HG03095 (cell line): Measurements from ENCODE around the gene MMP17.

Experiments
- ATAC-seq: cut with Tn5 transposase; IDR thresholded peaks from one replicate; pipeline ENCODE4 v1.9.1; 2021; ENCODE audit warnings: moderate library complexity; ENCODE audit not compliant: unreplicated experiment

Gene MMP17

GRCh38 chr12:131829791-131830334 lies 1.7 kb downstream of the MMP17 start:
- ATAC-seq: no peak

DNA sequence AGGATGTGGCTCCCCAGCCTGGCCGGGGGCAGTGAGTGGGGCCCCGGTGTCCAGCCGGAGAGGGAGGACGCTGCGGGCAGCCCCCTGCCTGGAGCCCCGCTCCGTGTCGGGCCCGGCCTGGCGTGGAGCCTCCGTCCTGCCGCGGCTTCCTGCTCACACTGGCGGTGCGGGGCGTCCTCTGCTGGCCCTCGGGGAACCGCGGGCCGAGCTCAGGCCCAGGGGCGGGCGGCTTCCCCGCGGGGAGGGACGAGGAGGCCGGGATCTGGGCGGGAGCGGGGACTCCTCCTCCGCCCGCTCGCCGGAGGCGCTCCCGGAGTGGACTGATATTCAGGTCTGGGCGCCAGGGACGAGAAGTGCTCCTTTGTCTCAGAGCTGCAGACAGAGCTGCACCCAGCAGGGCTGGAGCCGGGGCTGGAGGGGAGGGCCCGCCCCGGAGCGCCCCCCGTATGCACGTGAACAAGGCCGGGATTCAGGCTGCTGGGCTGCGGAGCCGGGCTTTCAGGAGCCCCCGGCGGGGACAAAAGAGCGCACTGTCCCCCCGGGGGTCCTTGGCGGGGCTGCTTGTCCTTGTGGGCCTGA lies 2.2 kb downstream of the MMP17 start:
- no peak for ATAC-seq

DNA sequence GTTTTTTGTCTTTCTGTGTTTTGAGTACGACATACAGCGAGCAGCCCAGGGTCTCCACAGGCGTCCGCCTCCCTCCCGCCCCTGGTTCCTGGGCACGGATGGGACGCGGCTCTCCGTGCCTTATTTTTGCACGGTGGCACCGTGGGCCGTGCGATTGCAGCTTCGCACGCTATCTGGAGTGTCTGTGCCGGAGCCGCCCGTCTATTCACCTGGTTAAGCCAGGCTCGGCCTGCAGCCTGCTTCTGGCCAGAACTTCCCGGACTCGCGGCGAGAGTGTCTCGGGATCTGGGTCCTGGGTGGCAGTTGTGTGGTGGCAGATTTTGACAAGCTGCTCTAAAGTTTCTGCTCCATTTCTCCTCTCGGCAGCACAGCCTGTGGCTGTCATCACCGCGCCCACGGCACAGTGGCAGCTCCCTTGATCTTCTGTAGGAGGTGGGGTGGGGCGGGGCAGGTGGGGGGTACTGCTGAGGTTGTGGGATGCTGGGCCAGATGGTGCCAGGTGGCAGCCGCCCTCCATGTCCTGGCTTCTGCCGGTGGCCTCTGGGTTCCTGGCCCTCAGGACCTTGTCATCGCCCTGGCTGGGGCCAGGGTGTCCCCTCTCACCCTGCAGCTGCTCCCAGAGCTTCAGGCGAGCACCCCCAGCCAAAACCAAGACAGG lies 2.9 kb downstream of the MMP17 start:
- no peak for ATAC-seq

DNA sequence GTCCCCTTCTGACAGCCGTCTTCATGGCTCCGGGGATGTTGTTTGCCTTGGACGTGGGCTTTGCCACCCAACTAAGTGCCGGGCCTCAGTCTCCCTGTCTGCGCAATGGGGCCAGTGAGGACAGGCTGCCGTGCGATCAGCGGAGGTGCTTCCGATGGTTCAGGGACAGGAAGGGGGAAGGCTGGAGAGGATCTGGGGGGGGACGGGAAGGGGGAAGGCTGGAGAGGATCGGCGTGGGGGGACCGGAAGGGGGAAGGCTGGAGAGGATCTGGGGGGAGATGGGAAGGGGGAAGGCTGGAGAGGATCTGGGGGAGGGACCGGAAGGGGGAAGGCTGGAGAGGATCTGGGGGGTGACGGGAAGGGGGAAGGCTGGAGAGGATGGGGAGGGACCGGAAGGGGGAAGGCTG lies 3.4 kb downstream of the MMP17 start:
- no peak for ATAC-seq

DNA sequence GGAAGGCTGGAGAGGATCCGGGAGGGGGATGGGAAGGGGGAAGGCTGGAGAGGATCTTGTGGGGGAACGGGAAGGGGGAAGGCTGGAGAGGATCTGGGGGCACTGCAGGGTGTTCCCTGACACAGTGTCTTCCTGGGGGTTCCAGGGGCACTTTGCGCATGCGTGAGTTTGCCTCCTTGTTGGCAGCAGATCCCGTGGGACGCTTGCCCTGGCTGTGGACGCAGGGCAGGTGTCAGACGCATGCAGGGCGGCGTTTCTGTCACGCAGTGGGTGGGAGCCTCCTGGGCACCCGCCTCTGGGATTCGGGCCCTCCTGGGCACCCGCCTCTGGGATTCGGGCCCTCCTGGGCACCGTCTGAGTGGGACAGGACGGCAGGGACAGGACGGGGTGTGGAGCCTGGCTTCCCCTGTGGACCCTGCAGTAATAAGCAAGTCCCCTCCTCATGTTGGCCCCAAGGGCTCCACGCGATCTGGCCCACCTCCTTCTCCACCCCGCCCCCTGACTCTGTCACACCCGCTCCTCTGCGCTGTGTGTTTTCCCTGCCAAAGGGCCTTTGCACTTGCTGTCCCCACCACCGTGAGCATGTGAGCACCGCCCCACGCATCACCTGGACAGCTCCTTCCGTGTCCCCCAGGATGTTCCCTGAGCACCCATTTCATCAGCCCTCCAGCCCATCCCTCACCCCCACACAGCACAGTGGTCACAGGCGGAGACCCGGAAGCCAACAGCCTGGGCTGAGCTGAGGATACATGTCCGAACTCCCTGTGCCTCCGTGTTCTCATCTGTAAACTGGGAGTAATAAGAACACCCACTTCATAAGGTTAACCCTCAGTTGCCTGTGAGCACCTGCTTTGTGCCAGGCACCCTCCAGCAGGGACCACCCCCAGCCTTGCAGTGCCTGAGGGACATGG lies 4.4 kb downstream of the MMP17 start:
- no peak for ATAC-seq

- ATAC-seq: no peak
These were observed 5.2 kb downstream of the MMP17 start for GRCh38 chr12:131833288-131833895.

DNA sequence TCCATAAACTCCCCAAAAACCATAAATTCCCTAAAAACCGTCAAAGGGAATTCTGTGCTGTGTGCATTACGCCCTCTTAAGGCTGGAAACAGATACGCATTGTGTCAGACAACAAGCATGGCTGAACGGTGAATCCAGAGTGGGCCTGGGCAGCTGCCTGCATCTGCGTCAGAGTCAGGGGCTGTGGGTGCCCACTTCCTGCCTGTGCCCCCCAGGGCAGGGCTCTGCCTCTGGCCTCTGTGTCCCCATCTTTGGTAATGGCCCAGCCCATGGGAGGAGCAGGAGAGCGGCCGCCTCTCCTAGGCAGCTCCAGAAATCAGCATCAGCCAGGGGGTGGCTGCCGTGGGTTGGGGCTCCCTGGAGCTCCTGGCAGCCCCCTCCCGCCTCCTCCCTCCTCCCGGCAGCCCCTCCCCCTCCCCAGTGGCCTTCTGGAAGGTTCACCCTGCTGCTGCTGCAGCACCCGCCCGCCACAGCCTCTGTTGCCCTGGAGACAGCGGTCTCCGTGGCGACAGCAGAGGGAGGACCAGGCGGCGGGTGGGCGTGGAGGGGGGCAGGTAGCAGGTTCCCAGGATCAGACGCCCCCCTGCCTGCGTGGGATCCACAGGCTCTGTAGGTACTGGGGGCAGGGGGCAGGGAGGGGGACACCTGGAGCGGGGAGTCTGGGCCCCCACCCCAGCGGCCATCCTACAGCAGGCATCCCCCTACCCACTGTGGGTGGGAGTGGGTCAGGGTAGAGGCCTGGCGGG lies 5.9 kb downstream of the MMP17 start:
- no peak for ATAC-seq

DNA sequence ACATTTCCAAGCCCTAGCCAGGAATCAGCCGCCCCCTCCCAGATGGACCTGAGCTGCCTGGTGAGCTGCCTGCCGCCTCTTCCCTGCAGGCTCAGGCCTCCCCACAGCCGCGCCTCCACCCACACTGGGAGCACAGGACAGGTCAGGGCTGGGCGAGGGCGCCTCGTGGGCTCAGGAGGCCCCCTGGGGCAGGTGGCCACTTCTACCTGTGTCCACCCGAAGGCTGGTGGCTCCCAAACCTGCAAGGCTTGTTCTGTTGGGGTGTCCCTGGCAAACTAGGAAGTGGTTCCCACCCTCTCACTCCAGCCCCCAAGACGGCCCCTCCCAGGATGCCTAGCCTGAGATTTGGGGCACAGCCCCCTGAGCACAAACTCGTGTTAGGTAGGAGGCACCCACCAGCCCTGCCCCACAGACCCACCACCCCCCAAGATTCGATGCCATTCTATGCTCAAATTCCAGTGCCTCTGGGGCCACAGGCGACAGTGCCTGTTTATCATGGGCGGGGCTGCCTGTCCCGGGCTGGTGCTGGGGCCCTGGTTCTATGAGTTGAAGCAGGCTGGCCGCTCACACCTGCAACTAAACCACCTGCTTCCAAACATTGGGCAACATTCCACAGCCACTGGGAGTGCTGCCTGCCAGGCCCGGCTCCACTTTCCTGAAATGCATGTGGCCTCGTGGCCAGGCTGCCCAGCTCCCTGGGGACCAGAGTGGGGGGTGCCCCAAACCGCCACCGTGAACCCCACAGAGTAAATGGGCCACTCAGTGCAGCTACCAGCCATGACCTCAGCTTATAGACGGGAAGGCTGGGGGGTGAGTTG lies 6.8 kb downstream of the MMP17 start:
- no peak for ATAC-seq

DNA sequence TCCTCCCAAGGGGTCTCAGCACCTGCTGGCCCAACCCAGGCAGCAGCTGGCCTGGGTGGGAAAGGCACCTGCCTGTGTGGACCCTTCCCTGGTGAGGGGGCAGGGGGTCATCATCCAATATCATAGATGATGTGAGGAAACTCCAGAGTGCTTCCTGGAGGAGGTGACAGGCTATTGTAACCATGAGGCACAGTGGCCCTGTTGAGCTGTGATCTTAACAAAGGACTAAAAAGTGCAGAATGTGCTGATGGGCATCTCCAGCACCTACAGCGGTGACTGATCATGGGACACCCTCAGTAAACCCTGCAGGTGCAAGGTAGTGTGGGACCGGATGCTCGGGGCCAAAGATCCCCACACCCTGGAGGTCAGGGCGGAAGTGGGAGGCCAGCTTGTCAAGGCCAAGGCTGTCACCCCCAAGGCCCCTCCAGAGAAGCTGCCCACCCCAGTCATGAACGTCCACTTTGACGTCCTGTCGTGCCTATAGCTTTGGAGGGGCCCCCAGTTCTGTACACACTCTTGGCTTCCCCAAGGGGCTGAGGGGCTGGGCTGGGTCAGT lies 7.5 kb downstream of the MMP17 start:
- ATAC-seq: no peak

- no peak for ATAC-seq
These were observed 8.0 kb downstream of the MMP17 start for GRCh38 chr12:131836193-131836592.

GRCh38 chr12:131836714-131837397 lies 8.7 kb downstream of the MMP17 start:
- no peak for ATAC-seq

DNA sequence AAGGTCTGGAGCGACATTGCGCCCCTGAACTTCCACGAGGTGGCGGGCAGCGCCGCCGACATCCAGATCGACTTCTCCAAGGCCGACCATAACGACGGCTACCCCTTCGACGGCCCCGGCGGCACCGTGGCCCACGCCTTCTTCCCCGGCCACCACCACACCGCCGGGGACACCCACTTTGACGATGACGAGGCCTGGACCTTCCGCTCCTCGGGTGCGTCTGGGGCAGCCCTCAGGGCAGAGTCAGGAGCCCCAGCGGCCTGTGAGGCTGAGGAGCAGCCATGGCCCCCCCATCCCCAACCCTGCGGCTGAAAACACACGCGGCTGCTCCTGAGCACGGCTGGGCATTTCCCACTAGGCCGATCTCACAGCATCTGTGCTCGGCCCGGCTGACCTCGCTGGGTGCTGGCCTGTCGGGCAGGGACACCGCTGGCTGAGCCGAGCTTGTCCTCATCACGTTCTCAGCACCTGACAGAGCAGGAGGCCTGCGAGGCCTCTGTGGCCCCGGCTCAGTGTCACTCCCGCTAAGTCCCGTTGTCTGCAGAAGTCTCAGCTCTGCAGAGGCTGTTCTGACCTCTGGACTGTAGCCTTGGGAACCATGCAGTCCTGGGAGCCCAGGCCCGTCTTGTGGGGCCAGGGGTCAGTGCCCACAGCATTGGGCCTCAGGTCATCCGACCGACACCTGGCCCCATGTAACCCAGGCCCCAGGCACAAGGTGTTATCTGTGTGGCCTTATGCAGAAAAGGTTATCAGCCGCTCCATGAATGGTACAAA lies 12.6 kb downstream of the MMP17 start:
- no peak for ATAC-seq

DNA sequence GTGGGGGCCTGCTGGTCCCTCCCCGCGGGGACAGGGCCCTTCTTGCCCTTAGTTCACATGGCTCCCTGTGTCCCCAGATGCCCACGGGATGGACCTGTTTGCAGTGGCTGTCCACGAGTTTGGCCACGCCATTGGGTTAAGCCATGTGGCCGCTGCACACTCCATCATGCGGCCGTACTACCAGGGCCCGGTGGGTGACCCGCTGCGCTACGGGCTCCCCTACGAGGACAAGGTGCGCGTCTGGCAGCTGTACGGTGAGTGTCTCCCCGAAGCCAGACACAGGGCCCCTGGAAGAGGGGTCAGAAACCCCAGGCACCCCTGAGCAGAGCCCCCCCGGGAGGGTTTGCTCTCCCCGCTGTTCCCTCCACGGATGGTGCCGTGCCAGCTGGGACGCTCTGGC lies 13.4 kb downstream of the MMP17 start:
- no peak for ATAC-seq

- ATAC-seq: no peak
These were observed 14.0 kb downstream of the MMP17 start for GRCh38 chr12:131842169-131842568.

DNA sequence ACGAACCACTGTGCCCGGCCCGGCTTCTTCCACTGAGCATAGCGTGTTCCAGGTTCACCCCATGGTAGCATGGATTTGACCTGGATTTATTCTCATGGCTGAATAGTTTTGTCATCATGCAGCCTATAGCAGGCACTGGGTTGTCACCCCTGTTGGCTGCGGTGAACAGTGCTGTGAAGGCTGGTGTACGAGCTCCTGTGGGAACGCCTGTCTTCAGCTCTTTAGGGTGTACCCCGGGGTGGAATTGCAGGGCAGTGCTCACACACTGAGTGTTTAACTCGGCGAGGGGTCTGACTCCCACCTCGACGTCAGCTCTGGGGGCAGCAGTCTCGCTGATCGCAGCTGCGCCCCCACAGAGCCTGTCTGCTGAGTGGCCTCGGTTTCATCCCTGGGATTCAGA lies 15.3 kb downstream of the MMP17 start:
- ATAC-seq: no peak

DNA sequence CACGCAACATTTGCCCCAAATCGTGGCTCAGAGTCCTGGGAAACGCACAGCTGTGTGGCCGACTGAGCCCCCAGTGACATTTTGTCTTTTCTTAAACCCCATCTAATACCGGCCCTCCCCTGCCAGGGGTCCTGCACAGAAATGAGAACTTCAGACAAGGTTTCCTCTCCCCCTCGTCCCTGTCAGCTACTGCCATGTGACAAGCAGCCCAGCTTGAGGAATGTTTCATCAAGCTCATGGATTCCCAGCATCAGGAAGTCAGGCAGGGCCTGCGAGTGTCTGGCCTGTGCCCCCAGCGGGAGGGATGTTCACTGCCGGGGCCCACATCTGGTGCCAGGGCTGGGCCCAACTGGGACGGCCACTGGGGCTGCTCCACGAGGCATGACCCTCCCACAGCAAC lies 15.9 kb downstream of the MMP17 start:
- ATAC-seq: no peak

DNA sequence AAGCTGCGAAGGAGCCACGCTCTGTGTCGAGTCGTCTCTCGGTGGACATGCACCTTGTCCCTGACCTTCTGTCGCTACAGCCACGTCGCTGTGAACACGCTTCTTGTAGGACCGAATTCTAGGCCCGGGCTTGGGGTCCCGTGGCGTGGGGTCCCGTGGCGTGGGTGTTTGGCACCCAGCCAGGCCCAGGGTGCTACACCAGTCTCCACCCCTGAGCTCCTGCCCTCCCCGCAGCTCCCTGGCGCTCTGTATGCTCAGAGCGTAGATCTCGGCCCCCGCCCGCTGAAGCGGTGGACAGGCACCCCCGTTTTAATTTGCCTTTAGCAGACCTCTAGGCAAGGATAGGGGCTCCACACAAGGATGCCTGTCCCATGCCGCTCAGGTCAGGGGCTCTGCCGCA lies 16.5 kb downstream of the MMP17 start:
- ATAC-seq: no peak

GRCh38 chr12:131845121-131845520 lies 16.9 kb downstream of the MMP17 start:
- ATAC-seq: no peak
